Esophagus squamous epithelium (tissue), 5 donors: ENCODE data around the gene MLPH. TPM values are rescaled to one million over a fixed set of nuclear protein-coding genes. Genes with fewer than 3 reads are reported as not detected.

Experiments
- DNase-seq: peaks from one replicate; lab custom pipeline; 2025; lab: John Stamatoyannopoulos, UW
- H3K27ac ChIP-seq, 4 donors: fragments of 200-600 bp; sonication (generic); one replicate each; pipeline ENCODE4 v1.5.1; 2016 to 2019; ENCODE audit warnings: mild to moderate bottlenecking in 1 of 4
- H3K27me3 ChIP-seq, 4 donors: fragments of 200-600 bp; sonication (generic); 1 replicate in 3 of 4; 2 replicates in 1 of 4; pipeline versions ENCODE4 v1.5.1 to v1.6.0; 2017 to 2021; ENCODE audit warnings: antibody characterized with exemption in 1 of 4
- H3K36me3 ChIP-seq, 3 donors: fragments of 200-600 bp; sonication (generic); one replicate each; pipeline ENCODE4 v1.5.1; 2016 to 2019
- H3K4me1 ChIP-seq, 3 donors: fragments of 200-600 bp; sonication (generic); one replicate each; pipeline ENCODE4 v1.5.1; 2017 to 2019
- H3K4me3 ChIP-seq, 4 donors: fragments of 200-600 bp; sonication (generic); 1 replicate in 3 of 4; 2 replicates in 1 of 4; pipeline ENCODE4 v1.5.1; 2016 to 2019; ENCODE audit warnings: mild to moderate bottlenecking in 2 of 4, moderate library complexity in 1 of 4
- H3K9me3 ChIP-seq, 3 donors: fragments of 200-600 bp; sonication (generic); one replicate each; pipeline ENCODE4 v1.5.1; 2016 to 2019
- POLR2A ChIP-seq, 4 donors: fragments of 450-650 bp; IDR thresholded peaks; one replicate each; pipeline ENCODE4 v1.6.1; 2017; ENCODE audit warnings: antibody characterized with exemption in 4 of 4, mild to moderate bottlenecking in 4 of 4, moderate library complexity in 3 of 4
- WGBS, 2 donors: methylation state at CpG; one replicate each; pipeline ENCODE4 v1.1.5; 2018; 5-methylcytosine and 5-hydroxymethylcytosine counted together
- intact Hi-C: fragments of 100-400 bp; cut with DNase I; formaldehyde crosslinking; loops from one replicate; pipeline ENCODE4 v1.15.0; 2022
- total RNA-seq, 4 donors: library from RNA; depleted of rRNA; stranded (reverse); fragments of >200 nt; gene quantifications; one replicate each; pipeline ENCODE4 v1.1.0, GENCODE V29; 2016
- TF ChIP-seq, protein P1 (sequence below), 6 experiments: fragments of 450-650 bp in 4 of 6; fragments of 200-600 bp in 2 of 6; sonication (generic) in 2 of 6; IDR thresholded peaks; one replicate each; pipeline ENCODE4 v1.5.1; 2016 to 2019; ENCODE audit warnings: antibody characterized with exemption in 6 of 6, mild to moderate bottlenecking in 4 of 6, moderate library complexity in 4 of 6
- donor health status: DM: yes; HTN: yes; CAD: no.

Gene MLPH
- total RNA-seq, 4 donors from 2014 or later: 1.8 to 10.5 (median 7.6) TPM

DNA sequence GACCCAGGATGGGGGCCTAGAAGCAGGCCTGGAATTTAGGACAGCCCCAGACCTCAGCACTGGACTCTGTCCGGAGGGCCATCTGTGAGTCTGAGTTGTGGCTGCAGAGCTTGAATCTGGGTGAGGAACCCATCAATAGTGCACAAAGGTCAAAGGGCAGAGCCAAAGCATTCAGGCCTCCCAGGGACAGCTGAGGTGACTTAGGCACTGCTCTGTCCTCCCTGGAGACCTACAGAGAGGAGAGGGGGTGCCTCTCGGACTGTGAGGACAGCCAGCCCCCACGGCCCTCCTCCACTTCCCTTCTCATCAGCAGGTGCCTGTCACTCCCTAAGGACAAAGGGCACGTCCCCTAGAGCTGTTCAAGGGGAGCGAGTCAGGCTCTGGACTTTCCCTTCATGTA, 54.2 kb downstream of the MLPH start:
- H3K9me3 ChIP-seq: no peaks in the 10 kb centered on the region
- H3K27me3 ChIP-seq: no peaks in the 10 kb centered on the region
- H3K4me3 ChIP-seq: no peak overlapping the region
- TF ChIP-seq, protein P1, sequence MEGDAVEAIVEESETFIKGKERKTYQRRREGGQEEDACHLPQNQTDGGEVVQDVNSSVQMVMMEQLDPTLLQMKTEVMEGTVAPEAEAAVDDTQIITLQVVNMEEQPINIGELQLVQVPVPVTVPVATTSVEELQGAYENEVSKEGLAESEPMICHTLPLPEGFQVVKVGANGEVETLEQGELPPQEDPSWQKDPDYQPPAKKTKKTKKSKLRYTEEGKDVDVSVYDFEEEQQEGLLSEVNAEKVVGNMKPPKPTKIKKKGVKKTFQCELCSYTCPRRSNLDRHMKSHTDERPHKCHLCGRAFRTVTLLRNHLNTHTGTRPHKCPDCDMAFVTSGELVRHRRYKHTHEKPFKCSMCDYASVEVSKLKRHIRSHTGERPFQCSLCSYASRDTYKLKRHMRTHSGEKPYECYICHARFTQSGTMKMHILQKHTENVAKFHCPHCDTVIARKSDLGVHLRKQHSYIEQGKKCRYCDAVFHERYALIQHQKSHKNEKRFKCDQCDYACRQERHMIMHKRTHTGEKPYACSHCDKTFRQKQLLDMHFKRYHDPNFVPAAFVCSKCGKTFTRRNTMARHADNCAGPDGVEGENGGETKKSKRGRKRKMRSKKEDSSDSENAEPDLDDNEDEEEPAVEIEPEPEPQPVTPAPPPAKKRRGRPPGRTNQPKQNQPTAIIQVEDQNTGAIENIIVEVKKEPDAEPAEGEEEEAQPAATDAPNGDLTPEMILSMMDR (IDR thresholded peaks at IDR 0.05): no peak
- TF ChIP-seq POLR2A (IDR thresholded peaks at IDR 0.05): no peak
- H3K4me1 ChIP-seq: peaks cover 0 to 13% (median 12%) of the 10 kb centered on the region in 3 donors
- DNase-seq: no peak
- WGBS, 2 donors: 58 to 75% methylated on average over 2 of the region's 5 CpGs
- no peak overlapping the region for H3K27ac ChIP-seq
- no peaks in the 10 kb centered on the region for H3K36me3 ChIP-seq
- intact Hi-C loops: no loop called here

DNA sequence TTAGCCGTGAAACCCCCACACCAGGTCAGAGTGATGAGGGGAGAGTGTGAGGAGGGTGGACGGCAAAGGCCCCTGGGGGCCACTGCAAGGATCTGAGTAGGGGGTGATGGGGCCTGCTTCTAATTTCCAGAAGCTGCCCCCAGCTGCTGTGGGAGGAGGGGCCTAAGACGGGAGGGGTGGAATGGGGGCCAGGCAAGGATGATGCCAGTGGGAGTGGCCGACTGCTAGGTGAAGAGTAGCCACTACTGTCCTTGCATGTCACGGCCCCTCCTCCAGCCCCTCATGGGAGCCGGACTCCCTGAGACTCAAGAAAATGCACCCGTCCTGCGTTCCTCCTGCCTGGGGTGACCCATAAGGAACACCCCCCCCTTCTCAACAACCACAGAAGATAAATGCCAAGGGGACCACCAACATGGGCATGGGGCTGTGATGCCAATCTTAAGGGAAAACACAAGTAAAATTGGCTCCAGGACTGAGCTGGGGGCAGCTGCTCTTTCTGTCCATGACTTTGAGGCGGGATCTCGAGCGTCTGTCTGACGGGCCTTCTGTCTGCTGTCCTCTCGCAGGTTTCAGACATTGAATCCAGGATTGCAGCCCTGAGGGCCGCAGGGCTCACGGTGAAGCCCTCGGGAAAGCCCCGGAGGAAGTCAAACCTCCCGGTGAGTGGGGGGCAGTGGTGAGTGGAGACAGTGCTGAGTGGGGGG, 55.1 kb downstream of the MLPH start:
- no peaks in the 10 kb centered on the region for H3K27me3 ChIP-seq
- no peak for TF ChIP-seq POLR2A (IDR thresholded peaks at IDR 0.05)
- TF ChIP-seq, protein P1 (IDR thresholded peaks at IDR 0.05): no peak
- no peak overlapping the region for H3K4me3 ChIP-seq
- H3K9me3 ChIP-seq: no peaks in the 10 kb centered on the region
- 85 to 90% methylated on average over 8 to 13 of the region's 18 CpGs for WGBS, 2 donors
- H3K4me1 ChIP-seq: peaks cover 0 to 13% (median 12%) of the 10 kb centered on the region in 3 donors
- no peak overlapping the region for H3K27ac ChIP-seq
- intact Hi-C loops: no loop called here
- DNase-seq: no peak
- H3K36me3 ChIP-seq: no peaks in the 10 kb centered on the region

DNA sequence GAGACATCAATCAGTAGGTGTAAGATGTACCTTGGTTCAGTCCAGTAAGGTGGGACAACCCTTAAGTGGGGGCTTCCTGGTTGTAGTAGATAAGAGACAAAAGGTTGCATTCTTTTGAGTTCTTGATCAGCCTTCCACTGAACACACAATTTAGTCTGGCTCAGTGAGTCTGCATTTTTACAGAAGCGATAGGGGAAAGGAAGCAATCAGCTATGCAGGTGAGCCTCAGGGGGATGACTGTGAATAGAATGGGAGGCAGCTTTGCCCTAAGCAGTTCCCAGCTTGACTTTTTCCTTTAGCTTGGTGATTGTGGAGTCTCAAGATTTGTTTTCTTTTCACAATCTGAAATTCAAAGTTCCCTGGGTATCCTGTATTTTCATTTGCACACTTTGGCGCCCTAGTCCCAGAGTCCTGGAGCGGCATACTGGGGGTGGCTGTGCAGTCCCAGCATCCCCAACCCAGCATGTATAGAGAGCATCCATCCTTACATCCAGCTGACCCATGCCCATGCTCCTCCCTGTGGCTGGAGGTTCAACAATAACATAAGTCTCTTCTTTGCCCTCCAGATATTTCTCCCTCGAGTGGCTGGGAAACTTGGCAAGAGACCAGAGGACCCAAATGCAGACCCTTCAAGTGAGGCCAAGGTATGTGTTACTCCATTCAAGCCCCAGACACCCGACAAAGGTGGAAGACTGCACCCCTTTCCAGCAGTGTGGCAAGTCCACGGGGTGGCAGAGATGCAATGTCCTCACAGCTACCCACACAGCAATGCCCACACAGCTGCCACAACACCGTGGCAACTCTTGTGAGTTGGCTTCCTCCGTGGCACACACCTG, 59.2 kb downstream of the MLPH start:
- H3K36me3 ChIP-seq: no peaks in the 10 kb centered on the region
- no peak overlapping the region for H3K27ac ChIP-seq
- no peaks in the 10 kb centered on the region for H3K9me3 ChIP-seq
- H3K27me3 ChIP-seq: no peaks in the 10 kb centered on the region
- H3K4me3 ChIP-seq: no peak overlapping the region
- peaks cover 0 to 10% (median 0%) of the 10 kb centered on the region in 3 donors for H3K4me1 ChIP-seq
- DNase-seq: no peak
- intact Hi-C loops: no loop called here
- TF ChIP-seq, protein P1 (IDR thresholded peaks at IDR 0.05): no peak
- TF ChIP-seq POLR2A (IDR thresholded peaks at IDR 0.05): no peak
- WGBS, 2 donors: 60 to 79% methylated on average over 6 of the region's 8 CpGs

DNA sequence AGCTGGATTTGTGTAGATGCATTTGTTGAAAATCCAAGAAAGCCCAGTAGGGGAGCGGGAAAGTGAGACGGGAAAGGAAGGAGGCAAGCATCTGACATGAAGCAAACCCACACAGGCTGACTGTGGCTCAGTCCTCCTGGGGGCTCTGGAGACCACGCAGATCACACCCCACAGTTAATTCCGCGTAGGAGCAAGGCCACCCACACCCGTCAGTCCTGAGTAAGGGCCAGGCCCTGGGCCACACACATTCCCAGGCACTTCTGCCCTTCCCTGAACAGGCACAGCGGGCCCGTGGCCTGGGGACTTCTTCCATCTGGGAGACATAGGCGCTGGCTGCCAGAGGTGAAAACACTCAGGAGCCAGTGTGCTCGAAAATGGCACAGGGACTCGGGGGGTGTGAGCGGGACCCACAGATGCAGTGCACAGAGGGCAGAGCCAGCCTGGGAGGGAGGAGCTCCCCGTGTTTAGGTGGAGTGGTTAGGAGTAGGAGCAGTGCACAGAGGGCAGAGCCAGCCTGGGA, 59.9 kb downstream of the MLPH start:
- intact Hi-C loops: no loop called here

More for the DNA sequence above, 59.9 kb downstream of the MLPH start:
- Histone ChIP-seq H3K4me1 (peaks cover 0 to 8% (median 0%) of the 10 kb centered on the region in 3 donors), H3K27me3 (no peaks in the 10 kb centered on the region), H3K9me3 (no peaks in the 10 kb centered on the region), H3K27ac (peak overlapping the region in 2 of 4 donors; percentile 48 to 50), H3K36me3 (no peaks in the 10 kb centered on the region), H3K4me3 (no peak overlapping the region)
- WGBS, 2 donors: 69 to 76% methylated on average over 4 to 7 of the region's 13 CpGs
- DNase-seq: no peak
- TF ChIP-seq POLR2A (IDR thresholded peaks at IDR 0.05): no peak
- TF ChIP-seq, protein P1 (IDR thresholded peaks at IDR 0.05): no peak
